BJ (cell line): ENCODE results near the gene NUMBL. TPM values are rescaled to one million over a fixed set of nuclear protein-coding genes. Genes with fewer than 3 reads are reported as not detected.

Source experiments
- CTCF ChIA-PET: fragments of 350-600 bp; formaldehyde crosslinking; extraction: SDS; loops from one replicate; lab custom pipeline; 2021; ENCODE audit warnings: antibody characterized with exemption, inconsistent platforms; lab: Yijun Ruan, JAX
- POLR2A ChIA-PET: fragments of 300-600 bp; sonication (Branson Sonifier 250); formaldehyde crosslinking; extraction: SDS; loops from one replicate; lab custom pipeline; 2021; ENCODE audit warnings: antibody characterized with exemption; lab: Charles Lee
- DNase-seq: peaks from one replicate; pipeline ENCODE4 v3.0.0-alpha.2; 2011; ENCODE audit warnings: low read depth
- H3K27me3 ChIP-seq: 2 replicates; pipeline ENCODE4 v1.6.0; 2011; ENCODE audit warnings: low read length; ENCODE audit not compliant: control insufficient read depth, insufficient read depth
- H3K36me3 ChIP-seq: 2 replicates; pipeline ENCODE4 v1.5.1; 2011; ENCODE audit warnings: low read length; ENCODE audit not compliant: control insufficient read depth, insufficient read depth
- H3K4me3 ChIP-seq: 2 replicates; pipeline ENCODE4 v1.5.1; 2011; ENCODE audit warnings: low read depth, mild to moderate bottlenecking, control low read depth, low read length
- CTCF ChIP-seq: IDR thresholded peaks from 2 replicates; pipeline ENCODE4 v1.5.1; 2011; ENCODE audit warnings: low read depth, mild to moderate bottlenecking, control low read depth, inconsistent platforms, low read length, moderate library complexity; ENCODE audit not compliant: insufficient read depth
- polyA plus RNA-seq: library from polyadenylated mRNA; depleted of rRNA; stranded (reverse); fragments of >200 nt; gene quantifications from 2 replicates; pipeline ENCODE4 v1.2.3, GENCODE V29; 2011

The NUMBL gene
- polyA plus RNA-seq, 1 experiment = 28.6 TPM

GRCh38 chr19:40686882-40687524, 3.4 kb downstream of the NUMBL start:
- POLR2A ChIA-PET = no interaction called here
- Histone ChIP-seq H3K36me3 (peaks cover 30% of the 10 kb centered on the region), H3K4me3 (no peak overlapping the region), H3K27me3 (no peaks in the 10 kb centered on the region)
- TF ChIP-seq CTCF = no peak
- DNase-seq = no peak
- CTCF ChIA-PET = interaction anchor here (2.6 kb wide), 1 partner anchor 24 kb away, joined by 10 read pairs; no protein-coding TSS in a partner anchor

GRCh38 chr19:40685563-40685962, 4.9 kb downstream of the NUMBL start:
- H3K36me3 ChIP-seq = peaks cover 36% of the 10 kb centered on the region
- no peaks in the 10 kb centered on the region for H3K27me3 ChIP-seq
- POLR2A ChIA-PET = no interaction called here
- no peak overlapping the region for H3K4me3 ChIP-seq
- no peak for DNase-seq
- no peak for TF ChIP-seq CTCF
- CTCF ChIA-PET = interaction anchor here (2.6 kb wide), 1 partner anchor 22 kb away, joined by 10 read pairs; no protein-coding TSS in a partner anchor

GRCh38 chr19:40685016-40685526, 5.4 kb downstream of the NUMBL start:
- H3K36me3 ChIP-seq = peaks cover 37% of the 10 kb centered on the region
- ChIA-PET POLR2A (no interaction called here), CTCF (no interaction called here)
- no peaks in the 10 kb centered on the region for H3K27me3 ChIP-seq
- no peak for DNase-seq
- no peak for TF ChIP-seq CTCF
- no peak overlapping the region for H3K4me3 ChIP-seq

- H3K36me3 ChIP-seq = peaks cover 37% of the 10 kb centered on the region
- no peaks in the 10 kb centered on the region for H3K27me3 ChIP-seq
- DNase-seq = no peak
- TF ChIP-seq CTCF = no peak
- POLR2A ChIA-PET = no interaction called here
- CTCF ChIA-PET = interaction anchor here (1.5 kb wide), 1 partner anchor 11 kb away, joined by 4 read pairs; no protein-coding TSS in a partner anchor
- H3K4me3 ChIP-seq = no peak overlapping the region
Observed at GRCh38 chr19:40684280-40684679, 6.2 kb downstream of the NUMBL start.

- ChIA-PET CTCF (interaction anchor here (0.9 to 1.5 kb wide), 2 partner anchors 10 to 20 kb away, joined by 4 read pairs; no protein-coding TSS in a partner anchor), POLR2A (no interaction called here)
- TF ChIP-seq CTCF = no peak
- Histone ChIP-seq H3K4me3 (no peak overlapping the region), H3K36me3 (peaks cover 37% of the 10 kb centered on the region), H3K27me3 (no peaks in the 10 kb centered on the region)
- DNase-seq = no peak
Observed at GRCh38 chr19:40683437-40683836, 7.0 kb downstream of the NUMBL start.
